HepG2 (cell line): Measurements from ENCODE around the gene CTSO. TPM values are rescaled to one million over a fixed set of nuclear protein-coding genes. Genes with fewer than 3 reads are reported as not detected.

Source experiments
- ATAC-seq: fragments of 200-7000 bp; cut with Tn5 transposase; 3 replicates; pipeline ENCODE4 v1.9.1; 2020; ENCODE audit warnings: mild to moderate bottlenecking, moderate library complexity
- BruUV-seq: library from RNA; stranded (reverse); fragments of 400-500 nt; replicated peaks from 2 replicates; lab custom pipeline; 2021; lab: Mats Ljungman, UMichigan
- CTCF ChIA-PET: fragments of 300-600 bp; formaldehyde crosslinking; extraction: SDS; loops from one replicate; lab custom pipeline; 2021; ENCODE audit warnings: low total read pairs, inconsistent platforms, low intra/inter-chr PET ratio; lab: Yijun Ruan, JAX
- POLR2A ChIA-PET: fragments of 350-600 bp; sonication (Branson Sonifier 250); formaldehyde crosslinking; loops from one replicate; lab custom pipeline; 2020; ENCODE audit warnings: antibody characterized with exemption, inconsistent platforms; lab: Yijun Ruan, JAX
- DNase-seq: peaks from one replicate; pipeline ENCODE4 v3.0.0-alpha.2; 2015; ENCODE audit warnings: low spot score
- FAIRE-seq: peaks from 3 replicates; lab custom pipeline; 2011; peaks lifted over from hg19 to GRCh38; lab: Jason Lieb, UNC
- H2AFZ ChIP-seq: one replicate; pipeline ENCODE4 v1.6.1; 2011; ENCODE audit warnings: low read length, inconsistent platforms
- H3K27ac ChIP-seq: fragments of 300-600 bp; 3 replicates; pipeline ENCODE4 v1.8.0; 2011; ENCODE audit warnings: mixed run types, mild to moderate bottlenecking, mixed read lengths, low read length, inconsistent platforms; ENCODE audit not compliant: insufficient read depth; ENCODE audit errors: extremely low read length
- H3K27me3 ChIP-seq, 2 experiments: fragments of 200-600 bp in 1 of 2; 2 replicates in 1 of 2; 3 replicates in 1 of 2; pipeline versions ENCODE4 v1.6.0 to v1.8.0; 2011; ENCODE audit warnings: low read length in 2 of 2, mild to moderate bottlenecking in 2 of 2, moderate library complexity in 2 of 2, inconsistent platforms in 1 of 2; ENCODE audit not compliant: insufficient read depth in 2 of 2, control insufficient read depth in 1 of 2
- H3K36me3 ChIP-seq, 2 experiments: fragments of 200-600 bp in 1 of 2; replicated peaks in 1 of 2; 2 replicates in 1 of 2; 3 replicates in 1 of 2; pipeline versions ENCODE4 v1.5.1 to v1.8.0; 2011; ENCODE audit warnings: low read length in 2 of 2, inconsistent platforms in 1 of 2; ENCODE audit not compliant: insufficient read depth in 2 of 2, control insufficient read depth in 1 of 2
- H3K4me1 ChIP-seq: 2 replicates; pipeline ENCODE4 v1.5.1; 2012; ENCODE audit warnings: low read length, inconsistent platforms; ENCODE audit not compliant: insufficient read depth
- H3K4me2 ChIP-seq: 2 replicates; pipeline ENCODE4 v1.6.0; 2011; ENCODE audit warnings: low read depth, low read length, inconsistent platforms
- H3K4me3 ChIP-seq, 3 experiments: fragments of 200-600 bp in 1 of 3; sonication (generic), shearing (Covaris generic) in 1 of 3; replicated peaks in 1 of 3; 2 replicates each; pipeline ENCODE4 v1.5.1; 2011 to 2016; ENCODE audit warnings: low read length in 3 of 3, inconsistent platforms in 2 of 3, low read depth in 2 of 3, mild to moderate bottlenecking in 2 of 3, control low read depth in 1 of 3, mixed read lengths in 1 of 3; ENCODE audit not compliant: insufficient read depth in 1 of 3
- H3K79me2 ChIP-seq: one replicate; pipeline ENCODE4 v1.6.1; 2011; ENCODE audit warnings: low read length, inconsistent platforms; ENCODE audit not compliant: insufficient read depth
- H3K9ac ChIP-seq: 2 replicates; pipeline ENCODE4 v1.6.0; 2011; ENCODE audit warnings: mild to moderate bottlenecking, low read depth, low read length, inconsistent platforms; ENCODE audit not compliant: insufficient read depth
- H3K9me3 ChIP-seq: 2 replicates; pipeline ENCODE4 v1.5.1; 2012; ENCODE audit warnings: mild to moderate bottlenecking, low read length
- H4K20me1 ChIP-seq: 2 replicates; pipeline ENCODE4 v1.6.0; 2011; ENCODE audit warnings: inconsistent platforms, mild to moderate bottlenecking, low read length, moderate library complexity; ENCODE audit not compliant: insufficient read depth
- CREB1 ChIP-seq, 2 experiments: fragments of 450-650 bp in 1 of 2; IDR thresholded peaks; 2 replicates each; pipeline ENCODE4 v1.6.1; 2016 to 2017; ENCODE audit warnings: control low read depth in 1 of 2, mild to moderate bottlenecking in 1 of 2, missing compliant biosample characterization in 1 of 2, missing genetic modification characterization in 1 of 2
- GATAD1 ChIP-seq: IDR thresholded peaks from 2 replicates; pipeline ENCODE4 v1.6.1; 2016; ENCODE audit warnings: missing genetic modification reagents, missing compliant biosample characterization
- GATAD2A ChIP-seq: IDR thresholded peaks from 2 replicates; pipeline ENCODE4 v1.6.1; 2016
- HMGXB3 ChIP-seq: sonication (generic); formaldehyde crosslinking; IDR thresholded peaks from 2 replicates; pipeline ENCODE4 v1.4.0; 2020; ENCODE audit warnings: missing genetic modification reagents, borderline replicate concordance
- MAFF ChIP-seq: IDR thresholded peaks from 2 replicates; pipeline ENCODE4 v1.6.1; 2011; ENCODE audit warnings: low read depth, low read length, improper control_type of control experiment
- MAFK ChIP-seq, 2 experiments: IDR thresholded peaks in 1 of 2; conservative IDR thresholded peaks in 1 of 2; 2 replicates each; pipeline ENCODE4 v1.6.1; 2011; ENCODE audit warnings: improper control_type of control experiment in 2 of 2, low read length in 2 of 2
- TMF1 ChIP-seq: sonication (generic); formaldehyde crosslinking; IDR thresholded peaks from 2 replicates; pipeline ENCODE4 v1.8.1; 2022; ENCODE audit warnings: low read depth, missing genetic modification reagents
- WGBS: methylation state at CpG from one replicate; pipeline ENCODE4 v1.1.6; 2017; ENCODE audit warnings: low lambda C conversion rate; 5-methylcytosine and 5-hydroxymethylcytosine counted together
- in situ Hi-C: cut with HindIII; loops from 2 replicates; pipeline ENCODE4 v1.10.0; 2017; ENCODE audit warnings: low pct_unique_long_range_greater_than_20kb; ENCODE audit not compliant: extremely low pct_ligation_motif_present
- intact Hi-C: fragments of 100-400 bp; cut with micrococcal nuclease; formaldehyde crosslinking; loops from one replicate; pipeline ENCODE4 v1.10.0; 2022; ENCODE audit not compliant: unreplicated experiment
- polyA plus RNA-seq, 8 experiments: library from polyadenylated mRNA; depleted of rRNA in 3 of 8; stranded (reverse) in 7 of 8; unstranded in 1 of 8; fragments of >200 nt; fragmentation: Illumina TruSeq in 4 of 8; extraction: Trizol in 4 of 8; gene quantifications; 2 replicates each; pipeline versions ENCODE4 v1.2.1 to v1.2.3, GENCODE V29; 2011 to 2016; ENCODE audit warnings: low read depth in 4 of 8, missing spikeins in 1 of 8, mixed read lengths in 1 of 8; ENCODE audit not compliant: insufficient read depth in 1 of 8
- total RNA-seq, 5 experiments: library from RNA; depleted of rRNA; stranded (reverse); fragments of >200 nt; fragmentation: Illumina TruSeq; extraction: Trizol; gene quantifications; 2 replicates each; pipeline ENCODE4 v1.2.3, GENCODE V29; 2016; ENCODE audit warnings: low read depth in 1 of 5
- TF ChIP-seq, protein P1 (sequence below): sonication (generic); formaldehyde crosslinking; IDR thresholded peaks from 2 replicates; pipeline ENCODE4 v1.5.0; 2020; ENCODE audit warnings: missing genetic modification reagents
- TF ChIP-seq, protein P2 (sequence below): sonication (generic); formaldehyde crosslinking; IDR thresholded peaks from 2 replicates; pipeline ENCODE4 v1.5.1; 2020; ENCODE audit warnings: mild to moderate bottlenecking, missing genetic modification reagents

CTSO gene
- total and polyA plus RNA-seq, 2 of the 13 experiments (the other 11 are each of a cell fraction or from before 2014, with no cell fraction given), result 0.07 to 0.17 TPM

DNA sequence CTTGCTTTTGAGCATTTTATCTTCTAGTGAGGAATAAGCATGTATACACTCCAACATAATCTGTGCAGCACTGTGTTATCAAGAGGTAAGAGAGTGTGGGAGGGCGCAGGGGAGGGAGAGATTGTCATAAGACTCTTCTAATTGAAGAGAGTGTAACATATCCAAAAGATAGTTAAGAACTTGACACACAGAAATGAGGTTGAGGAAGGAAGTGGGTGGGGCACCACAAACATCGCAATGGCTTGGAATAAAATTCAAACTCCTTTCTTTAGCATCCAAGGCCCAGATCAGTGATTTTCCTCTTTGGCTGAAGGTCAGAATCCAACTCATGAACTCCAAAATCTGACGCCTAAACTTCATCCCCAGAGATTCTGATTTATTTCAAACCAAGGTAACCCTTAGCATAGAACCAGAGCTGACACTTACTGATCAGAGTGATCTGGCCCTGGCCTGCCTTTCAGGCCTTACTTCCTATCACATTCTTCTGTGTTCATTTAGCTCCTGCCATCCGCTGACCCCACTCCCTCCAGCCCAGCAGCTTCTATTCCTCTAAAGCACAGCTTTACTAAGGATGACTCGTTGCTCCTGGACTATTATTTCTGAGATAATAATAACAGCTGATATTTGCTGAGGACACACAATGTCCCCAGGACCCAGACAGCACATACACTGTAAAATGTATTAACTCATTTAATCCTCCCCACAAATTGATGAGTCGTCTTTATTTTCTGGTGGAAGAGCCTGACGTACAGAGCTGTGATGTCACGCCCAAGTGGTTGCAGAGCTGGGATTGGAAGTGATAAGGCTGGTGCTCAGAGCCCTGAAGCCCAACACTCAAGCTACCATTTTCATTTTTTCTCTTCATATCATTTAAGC is 10.6 kb upstream of the CTSO start:
- ATAC-seq, result no peak
- no peaks in the 10 kb centered on the region for H3K36me3 ChIP-seq
- TF ChIP-seq MAFF (peak; percentile 56), GATAD1 (CRISPR knock-in tag) (no peak), MAFK (conservative IDR thresholded peaks at IDR 0.05 in 1 of 2, IDR thresholded peaks at IDR 0.05 in 1 of 2; ENCODE audit: low read length in 2 of 2) (peak; percentile 48 to 69; a peak in 2 of 4 replicates), GATAD2A (CRISPR knock-in tag) (no peak), CREB1 (IDR thresholded peaks at IDR 0.05) (peak; percentile 50; the same call in 1 of the 2 replicates), CREB1 (CRISPR knock-in tag; IDR thresholded peaks at IDR 0.05) (no peak), HMGXB3 (no peak), TMF1 (CRISPR knock-in tag) (no peak)
- TF ChIP-seq, protein P1, sequence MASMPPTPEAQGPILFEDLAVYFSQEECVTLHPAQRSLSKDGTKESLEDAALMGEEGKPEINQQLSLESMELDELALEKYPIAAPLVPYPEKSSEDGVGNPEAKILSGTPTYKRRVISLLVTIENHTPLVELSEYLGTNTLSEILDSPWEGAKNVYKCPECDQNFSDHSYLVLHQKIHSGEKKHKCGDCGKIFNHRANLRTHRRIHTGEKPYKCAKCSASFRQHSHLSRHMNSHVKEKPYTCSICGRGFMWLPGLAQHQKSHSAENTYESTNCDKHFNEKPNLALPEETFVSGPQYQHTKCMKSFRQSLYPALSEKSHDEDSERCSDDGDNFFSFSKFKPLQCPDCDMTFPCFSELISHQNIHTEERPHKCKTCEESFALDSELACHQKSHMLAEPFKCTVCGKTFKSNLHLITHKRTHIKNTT (CRISPR knock-in tag), result no peak
- TF ChIP-seq, protein P2, sequence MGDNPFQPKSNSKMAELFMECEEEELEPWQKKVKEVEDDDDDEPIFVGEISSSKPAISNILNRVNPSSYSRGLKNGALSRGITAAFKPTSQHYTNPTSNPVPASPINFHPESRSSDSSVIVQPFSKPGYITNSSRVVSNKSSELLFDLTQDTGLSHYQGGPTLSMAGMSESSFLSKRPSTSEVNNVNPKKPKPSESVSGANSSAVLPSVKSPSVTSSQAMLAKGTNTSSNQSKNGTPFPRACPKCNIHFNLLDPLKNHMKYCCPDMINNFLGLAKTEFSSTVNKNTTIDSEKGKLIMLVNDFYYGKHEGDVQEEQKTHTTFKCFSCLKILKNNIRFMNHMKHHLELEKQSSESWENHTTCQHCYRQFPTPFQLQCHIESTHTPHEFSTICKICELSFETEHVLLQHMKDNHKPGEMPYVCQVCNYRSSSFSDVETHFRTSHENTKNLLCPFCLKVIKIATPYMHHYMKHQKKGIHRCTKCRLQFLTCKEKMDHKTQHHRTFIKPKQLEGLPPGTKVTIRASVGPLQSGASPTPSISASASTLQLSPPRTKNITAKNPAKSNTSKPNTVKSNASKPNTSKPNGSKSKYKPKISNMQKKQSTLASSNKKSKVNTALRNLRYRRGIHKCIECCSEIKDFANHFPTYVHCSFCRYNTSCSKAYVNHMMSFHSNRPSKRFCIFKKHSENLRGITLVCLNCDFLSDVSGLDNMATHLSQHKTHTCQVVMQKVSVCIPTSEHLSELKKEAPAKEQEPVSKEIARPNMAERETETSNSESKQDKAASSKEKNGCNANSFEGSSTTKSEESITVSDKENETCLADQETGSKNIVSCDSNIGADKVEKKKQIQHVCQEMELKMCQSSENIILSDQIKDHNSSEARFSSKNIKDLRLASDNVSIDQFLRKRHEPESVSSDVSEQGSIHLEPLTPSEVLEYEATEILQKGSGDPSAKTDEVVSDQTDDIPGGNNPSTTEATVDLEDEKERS (CRISPR knock-in tag), result no peak
- DNase-seq, result no peak
- no peak for FAIRE-seq
- H3K27ac ChIP-seq, result no peak overlapping the region
- in situ Hi-C loops, result no loop called here
- H3K79me2 ChIP-seq, result no peaks in the 10 kb centered on the region
- WGBS, result 8% methylated on average over 8 of the region's 8 CpGs
- H3K4me2 ChIP-seq, result no peak overlapping the region
- no peaks in the 10 kb centered on the region for H3K27me3 ChIP-seq
- ChIA-PET POLR2A (no interaction called here), CTCF (no interaction called here)
- H3K4me3 ChIP-seq, result no peak overlapping the region
- H2AFZ ChIP-seq, result no peak overlapping the region
- BruUV-seq, result no TSS peak
- intact Hi-C loops, result no loop called here
- no peak overlapping the region for H3K9ac ChIP-seq
- no peaks in the 10 kb centered on the region for H3K9me3 ChIP-seq
- no peaks in the 10 kb centered on the region for H4K20me1 ChIP-seq
- H3K4me1 ChIP-seq, result no peaks in the 10 kb centered on the region
